GM15510 (cell line): ENCODE data around the gene XIRP1.

Experiments used
- POLR2A ChIP-seq: IDR thresholded peaks from 3 replicates; pipeline ENCODE4 v1.6.1; 2011; ENCODE audit warnings: borderline replicate concordance; ENCODE audit not compliant: insufficient read length; ENCODE audit errors: extremely low read depth

The XIRP1 gene

DNA sequence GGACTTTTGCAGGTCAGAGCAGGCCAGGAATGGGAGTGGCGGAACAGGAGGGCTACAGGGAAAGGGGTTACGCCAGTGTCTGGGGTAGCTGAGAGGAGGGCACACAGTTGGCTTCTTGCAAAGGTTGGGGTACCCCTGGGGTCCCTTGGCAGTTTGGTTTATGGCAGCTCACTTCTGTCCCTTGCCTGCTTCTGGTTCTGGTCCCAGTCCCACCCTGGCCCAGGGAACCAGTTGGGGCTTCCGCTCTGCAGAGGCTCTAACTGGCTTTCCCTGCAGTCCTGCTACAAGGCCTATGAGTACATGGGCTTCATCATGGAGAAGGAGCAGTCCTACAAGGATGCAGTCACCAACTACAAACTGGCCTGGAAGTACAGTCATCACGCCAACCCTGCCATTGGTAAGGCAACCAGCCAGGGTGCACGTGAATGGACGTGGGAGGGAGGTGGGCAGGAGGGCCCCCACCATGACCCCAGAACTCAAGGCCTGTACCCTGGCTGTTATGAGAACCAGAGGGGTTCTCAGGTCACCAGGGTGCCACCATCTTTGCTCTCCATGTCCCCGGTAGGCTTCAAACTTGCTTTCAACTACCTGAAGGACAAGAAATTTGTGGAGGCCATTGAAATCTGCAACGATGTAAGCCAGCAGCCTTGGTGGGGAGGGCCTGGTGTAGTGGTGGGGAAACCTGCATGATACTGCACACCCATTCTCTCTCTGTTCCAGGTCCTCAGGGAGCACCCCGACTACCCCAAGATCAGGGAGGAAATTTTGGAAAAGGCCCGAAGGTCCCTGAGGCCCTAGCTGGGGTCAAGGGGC lies 54.2 kb downstream of the XIRP1 start:
- TF ChIP-seq POLR2A, result no peak

DNA sequence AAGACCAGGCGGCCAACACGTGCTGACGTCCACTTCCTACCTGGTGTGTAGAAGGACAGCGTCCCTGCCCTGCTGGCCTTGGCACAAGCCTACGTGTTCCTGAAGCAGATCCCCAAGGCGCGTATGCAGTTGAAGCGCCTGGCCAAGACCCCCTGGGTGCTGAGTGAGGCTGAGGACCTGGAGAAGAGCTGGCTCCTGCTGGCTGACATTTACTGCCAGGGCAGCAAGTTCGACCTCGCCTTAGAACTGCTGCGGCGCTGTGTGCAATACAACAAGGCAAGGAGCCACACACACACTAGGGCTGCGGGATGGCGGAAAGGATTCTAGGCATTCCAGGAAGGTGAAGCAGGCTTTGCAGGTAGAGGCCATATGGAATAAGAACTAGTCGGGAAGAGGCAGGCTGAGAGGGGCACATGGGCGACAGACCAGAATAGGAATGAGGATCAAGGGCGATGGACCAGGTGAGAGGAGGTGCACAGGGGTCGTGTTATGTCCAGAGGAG lies 54.9 kb downstream of the XIRP1 start:
- no peak for TF ChIP-seq POLR2A

DNA sequence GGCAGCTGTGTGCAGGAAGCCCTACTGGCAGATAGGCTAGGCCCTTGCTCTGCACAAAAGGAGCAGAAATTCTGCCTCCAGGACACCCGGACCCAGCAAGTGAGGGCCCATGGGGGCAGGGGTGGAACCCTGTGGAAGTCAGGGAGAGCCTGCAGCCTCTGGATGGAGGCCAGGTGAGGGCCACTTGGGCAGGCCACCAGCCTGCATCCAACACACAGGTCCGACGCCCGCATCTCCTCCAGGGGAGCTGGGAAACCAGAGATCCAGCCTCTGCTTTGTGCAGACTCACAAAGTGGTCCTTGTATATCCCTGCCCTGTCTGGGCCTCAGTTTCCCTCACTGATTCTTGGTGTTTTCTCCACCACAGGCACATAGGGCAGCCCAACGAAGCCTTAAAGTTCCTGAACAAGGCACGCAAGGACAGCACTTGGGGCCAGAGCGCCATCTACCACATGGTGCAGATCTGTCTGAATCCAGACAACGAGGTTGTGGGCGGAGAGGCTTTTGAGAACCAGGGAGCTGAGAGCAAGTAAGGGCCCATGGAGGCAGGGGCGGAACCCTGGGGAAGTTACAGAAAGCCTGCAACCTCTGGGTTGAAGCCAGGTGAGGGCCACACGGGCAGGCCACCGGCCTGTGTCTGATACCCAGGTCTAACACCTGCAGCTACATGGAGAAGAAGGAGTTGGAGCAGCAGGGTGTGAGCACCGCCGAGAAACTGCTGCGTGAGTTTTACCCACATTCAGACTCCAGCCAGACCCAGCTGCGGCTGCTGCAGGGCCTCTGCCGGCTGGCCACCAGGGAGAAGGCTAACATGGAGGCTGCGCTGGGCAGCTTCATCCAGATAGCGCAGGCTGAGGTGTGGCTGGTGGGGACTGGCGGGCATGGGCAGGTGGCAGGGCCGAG lies 55.6 kb downstream of the XIRP1 start:
- TF ChIP-seq POLR2A, result no peak

DNA sequence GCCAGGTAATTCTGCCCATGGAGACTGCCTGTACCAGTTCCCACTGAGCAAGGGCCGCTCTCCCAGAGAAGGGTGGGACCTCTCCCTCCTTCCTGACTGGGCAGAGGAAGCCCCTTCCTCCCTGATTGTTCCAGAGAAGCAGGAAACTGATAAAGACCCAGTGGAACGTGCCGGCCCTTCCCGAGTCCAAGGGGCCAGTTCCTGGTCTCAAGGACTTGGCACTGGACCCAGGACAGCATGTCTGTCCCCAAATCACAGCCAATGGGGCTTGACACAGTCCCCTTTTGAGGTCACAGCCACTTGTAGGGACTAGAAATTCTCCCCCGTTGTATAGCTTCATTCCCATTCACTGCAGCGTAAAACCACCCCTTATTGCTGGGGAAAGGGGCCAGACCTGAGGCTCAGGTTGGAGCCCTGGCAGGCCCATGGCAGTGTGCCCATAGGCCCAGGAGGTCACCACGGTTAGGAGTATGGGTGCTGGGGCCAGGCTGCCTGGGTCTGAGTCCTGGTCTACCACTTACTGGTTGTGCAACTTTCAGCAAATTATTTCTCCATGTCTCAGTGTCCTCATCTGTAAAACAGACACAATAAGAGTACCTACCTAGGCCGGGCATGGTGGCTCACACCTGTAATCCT lies 57.1 kb downstream of the XIRP1 start:
- no peak for TF ChIP-seq POLR2A

DNA sequence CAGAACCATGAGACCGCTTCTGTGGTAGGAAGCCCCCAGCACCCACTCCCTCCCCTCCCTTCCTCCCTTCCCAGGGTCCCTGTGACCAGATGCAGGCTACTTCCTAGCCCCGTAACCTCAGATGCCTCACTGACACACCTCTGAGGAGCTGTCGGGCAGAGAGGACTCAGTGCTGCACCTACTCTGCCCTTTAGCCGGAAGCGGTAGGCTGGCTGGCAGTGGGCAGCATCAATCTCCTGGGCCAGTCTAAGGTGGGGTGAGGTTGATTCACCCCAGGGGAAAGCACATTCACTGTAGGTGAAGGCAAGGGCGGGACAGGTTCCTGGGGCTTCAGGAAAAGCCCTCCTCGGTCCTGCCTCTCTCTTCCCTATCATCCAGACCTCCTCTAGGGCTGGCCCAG lies 58.1 kb downstream of the XIRP1 start:
- TF ChIP-seq POLR2A, result no peak

DNA sequence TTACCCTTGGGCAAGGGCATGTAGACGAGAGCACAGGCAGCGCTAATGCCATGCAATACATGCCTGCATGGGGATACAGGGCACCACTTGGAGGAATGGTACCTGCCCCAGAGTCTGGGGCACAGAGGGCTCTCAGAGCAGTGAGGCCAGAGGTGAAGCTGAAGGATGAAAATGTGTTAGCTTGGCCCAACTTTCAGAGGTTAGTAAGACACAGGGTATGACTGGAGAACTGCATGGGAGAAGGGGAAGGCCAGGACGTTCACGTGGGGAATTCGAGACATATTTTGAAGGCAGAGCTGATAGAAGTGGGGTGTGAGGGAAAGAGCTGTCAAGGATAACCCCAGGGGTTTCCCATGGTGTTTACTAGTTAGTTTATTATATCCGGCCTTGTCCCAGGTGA lies 58.6 kb downstream of the XIRP1 start:
- no peak for TF ChIP-seq POLR2A
